ENCODE data around the gene CYRIA.

The CYRIA gene

GRCh38 chr2:16649353-16650286, 16.0 kb downstream of the CYRIA start:
- no peak for DNase-seq (ENCODE audit: low spot score)

- DNase-seq (ENCODE audit: low spot score), result no peak
These were observed 17.5 kb downstream of the CYRIA start for GRCh38 chr2:16647992-16648617.

GRCh38 chr2:16645775-16646559, 19.7 kb downstream of the CYRIA start:
- DNase-seq (ENCODE audit: low spot score), result no peak

DNA sequence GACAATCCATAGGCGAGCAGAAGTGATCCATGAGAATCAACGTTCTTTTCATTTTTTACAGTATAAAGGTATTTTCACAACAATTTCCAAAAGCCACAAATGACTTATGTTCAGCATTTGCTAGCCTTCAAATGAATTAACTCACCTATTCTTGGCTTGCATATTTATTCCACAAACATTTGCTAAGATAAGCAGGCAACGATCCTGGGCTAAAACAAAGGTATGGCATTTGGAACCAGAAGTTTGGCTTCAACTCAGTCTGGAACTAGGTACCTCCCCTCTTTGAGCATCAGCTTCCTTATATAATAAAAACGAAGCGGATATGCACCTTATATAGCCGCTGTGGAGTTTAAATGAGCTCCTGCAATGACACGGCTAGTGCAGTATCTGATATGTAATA, 20.5 kb downstream of the CYRIA start:
- no peak for DNase-seq (ENCODE audit: low spot score)

GRCh38 chr2:16644221-16644925, 21.3 kb downstream of the CYRIA start:
- no peak for DNase-seq (ENCODE audit: low spot score)

DNA sequence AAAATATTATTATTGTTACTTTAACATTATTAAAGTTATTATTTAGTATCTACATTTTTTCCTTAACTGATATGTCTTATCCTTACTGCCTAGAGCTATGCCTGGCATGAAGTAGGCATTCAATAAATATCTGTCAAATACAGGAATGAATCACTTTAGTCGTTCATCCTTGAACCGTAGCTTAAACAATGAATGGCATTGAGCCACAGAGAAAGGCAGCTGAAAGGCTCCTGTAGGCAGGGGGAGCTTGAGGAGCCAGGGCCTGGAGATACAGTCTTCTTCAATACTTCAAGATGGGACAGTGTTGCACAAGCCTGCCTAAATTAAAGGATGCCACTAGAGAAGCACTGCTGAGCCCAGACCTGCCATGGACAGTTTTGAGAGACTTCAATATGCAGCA, 22.5 kb downstream of the CYRIA start:
- no peak for DNase-seq (ENCODE audit: low spot score)

DNA sequence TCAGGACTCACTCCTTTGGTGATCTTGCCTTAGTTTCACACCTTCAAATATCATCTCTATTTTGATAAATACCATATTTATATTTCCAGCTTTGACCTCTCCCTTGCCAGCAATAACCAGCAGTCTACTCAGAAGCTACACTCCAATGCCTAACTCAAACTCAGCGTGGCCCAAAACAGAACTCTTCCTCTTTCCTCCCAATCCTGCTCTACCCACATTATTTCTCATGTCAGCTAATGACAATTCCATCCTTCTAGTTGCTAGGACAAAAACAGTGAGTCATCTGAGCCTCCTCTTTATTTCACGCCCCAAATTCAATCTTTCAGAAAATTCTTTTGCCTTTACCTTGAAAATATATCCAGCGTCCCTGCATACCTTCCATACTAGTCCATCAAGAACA, 23.5 kb downstream of the CYRIA start:
- no peak for DNase-seq (ENCODE audit: low spot score)

- DNase-seq (ENCODE audit: low spot score), result no peak
These were observed 24.1 kb downstream of the CYRIA start for GRCh38 chr2:16641509-16641908.

GRCh38 chr2:16640867-16641266, 24.8 kb downstream of the CYRIA start:
- DNase-seq (ENCODE audit: low spot score), result no peak

DNA sequence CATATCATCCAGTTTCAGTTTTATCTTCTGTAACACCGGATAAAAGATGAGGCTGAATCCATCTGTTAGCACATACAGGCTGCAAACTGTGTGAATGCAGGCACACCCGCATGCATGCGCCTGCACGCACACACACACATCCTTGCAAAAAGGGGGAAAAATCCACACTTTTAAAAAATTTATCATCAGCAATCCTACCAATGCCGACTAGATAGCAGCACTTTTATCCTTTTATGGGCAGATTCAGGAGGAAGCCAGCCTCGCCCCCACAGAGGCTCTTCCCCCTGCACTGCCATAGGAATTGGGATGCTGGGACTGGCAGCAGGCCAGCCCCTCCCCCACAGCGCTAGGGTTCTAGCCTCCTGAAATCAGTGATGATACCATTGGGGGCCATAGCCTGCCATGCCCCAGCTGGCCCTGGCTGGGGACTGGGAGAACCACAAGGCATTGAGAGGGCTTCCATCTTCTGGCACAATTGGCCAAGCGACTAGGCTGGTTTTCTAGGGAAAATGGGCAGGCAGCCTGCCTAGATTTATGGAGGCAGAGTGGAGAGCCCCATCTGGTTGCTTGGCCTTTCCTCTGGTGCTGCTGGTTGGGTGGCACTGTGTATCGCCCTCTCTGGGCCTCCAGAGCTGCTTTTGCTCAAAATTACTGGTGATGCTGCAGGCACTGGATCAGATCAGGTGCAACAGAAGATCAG, 25.5 kb downstream of the CYRIA start:
- no peak for DNase-seq (ENCODE audit: low spot score)

GRCh38 chr2:16639431-16639830, 26.2 kb downstream of the CYRIA start:
- DNase-seq (ENCODE audit: low spot score), result no peak

GRCh38 chr2:16638946-16639345, 26.7 kb downstream of the CYRIA start:
- no peak for DNase-seq (ENCODE audit: low spot score)

- no peak for DNase-seq (ENCODE audit: low spot score)
These were observed 28.3 kb downstream of the CYRIA start for GRCh38 chr2:16637304-16637703.

GRCh38 chr2:16635791-16636699, 29.6 kb downstream of the CYRIA start:
- DNase-seq (ENCODE audit: low spot score), result no peak

GRCh38 chr2:16633621-16634430, 31.8 kb downstream of the CYRIA start:
- DNase-seq (ENCODE audit: low spot score), result no peak

GRCh38 chr2:16632598-16632997, 33.0 kb downstream of the CYRIA start:
- no peak for DNase-seq (ENCODE audit: low spot score)

GRCh38 chr2:16630463-16630862, 35.2 kb downstream of the CYRIA start:
- no peak for DNase-seq (ENCODE audit: low spot score)

GRCh38 chr2:16629770-16630169, 35.9 kb downstream of the CYRIA start:
- DNase-seq (ENCODE audit: low spot score), result no peak

DNA sequence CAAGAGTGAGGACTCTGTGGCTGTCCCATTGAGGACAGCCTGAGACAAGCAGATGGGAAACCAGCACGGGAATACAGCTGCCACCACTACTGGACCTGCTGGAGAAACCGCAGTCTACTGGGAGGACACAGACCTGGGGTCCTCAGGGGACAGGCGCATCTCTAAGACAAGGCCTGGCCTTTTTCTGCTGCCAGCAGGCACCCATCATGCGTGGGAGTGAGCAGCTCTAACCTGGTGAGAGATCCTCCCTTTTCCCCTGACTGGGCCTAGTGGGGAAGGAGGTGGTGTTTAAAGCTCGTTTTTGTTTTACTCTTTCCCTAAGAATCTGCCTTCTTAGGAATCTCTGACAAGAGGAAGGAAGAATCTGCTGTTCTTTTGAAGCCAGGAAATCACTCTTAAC, 36.6 kb downstream of the CYRIA start:
- DNase-seq (ENCODE audit: low spot score), result no peak

- no peak for DNase-seq (ENCODE audit: low spot score)
These were observed 37.3 kb downstream of the CYRIA start for GRCh38 chr2:16628314-16628713.
